ENCODE data around the gene ORC3. TPM values are rescaled to one million over a fixed set of nuclear protein-coding genes. Genes with fewer than 3 reads are reported as not detected.

ORC3 gene
- total RNA-seq, 3 donors from 2014 or later (not counting 1 experiment from before 2014, with no cell fraction given): 13.1 to 13.4 (median 13.3) TPM

GRCh38 chr6:87671555-87672029, 81.7 kb downstream of the ORC3 start:
- 73% methylated on average over 5 of the region's 6 CpGs for WGBS (ENCODE audit: insufficient coverage)
- Mint-ChIP-seq H3K4me1 (peaks cover 13 to 20% of the 10 kb centered on the region in 2 donors), H3K4me3 (no peak overlapping the region), H3K27me3 (ENCODE audit: low read depth in 2 of 2) (no peaks in the 10 kb centered on the region), H3K36me3 (no peaks in the 10 kb centered on the region), H3K27ac (peak overlapping the region; percentile 77 to 78), H3K9me3 (no peaks in the 10 kb centered on the region)
- no peak for DNase-seq
- Histone ChIP-seq H3K9me3 (ENCODE audit: control insufficient read depth, insufficient read depth, low read length) (no peaks in the 10 kb centered on the region), H3K4me1 (ENCODE audit: control insufficient read depth, insufficient read depth, low read length) (peaks cover 6% of the 10 kb centered on the region), H3K27me3 (ENCODE audit: control insufficient read depth, insufficient read depth, low read length) (no peaks in the 10 kb centered on the region), H3K36me3 (ENCODE audit: control insufficient read depth, insufficient read depth, low read length) (peaks cover 27% of the 10 kb centered on the region), H3K4me3 (ENCODE audit: low read length) (no peak overlapping the region), H3K27ac (ENCODE audit: low read length) (no peak overlapping the region)
- ATAC-seq: no peak
- TF ChIP-seq CTCF (IDR thresholded peaks at IDR 0.05): no peak
- intact Hi-C loops (cut with micrococcal nuclease): no loop called here

- no peak overlapping the region for H3K4me3 ChIP-seq (ENCODE audit: low read length)
- H3K27me3 ChIP-seq (ENCODE audit: control insufficient read depth, insufficient read depth, low read length): no peaks in the 10 kb centered on the region
- Mint-ChIP-seq H3K9me3 (no peaks in the 10 kb centered on the region), H3K4me3 (no peak overlapping the region), H3K36me3 (no peaks in the 10 kb centered on the region), H3K27me3 (ENCODE audit: low read depth in 2 of 2) (no peaks in the 10 kb centered on the region), H3K27ac (peak overlapping the region; percentile 77 to 78), H3K4me1 (peaks cover 16 to 23% of the 10 kb centered on the region in 2 donors)
- TF ChIP-seq CTCF (IDR thresholded peaks at IDR 0.05): no peak
- H3K4me1 ChIP-seq (ENCODE audit: control insufficient read depth, insufficient read depth, low read length): peaks cover 6% of the 10 kb centered on the region
- WGBS (ENCODE audit: insufficient coverage): 90% methylated on average over 1 of the region's 2 CpGs
- no peak overlapping the region for H3K27ac ChIP-seq (ENCODE audit: low read length)
- H3K36me3 ChIP-seq (ENCODE audit: control insufficient read depth, insufficient read depth, low read length): peaks cover 30% of the 10 kb centered on the region
- intact Hi-C loops (cut with micrococcal nuclease): no loop called here
- no peak for DNase-seq
- H3K9me3 ChIP-seq (ENCODE audit: control insufficient read depth, insufficient read depth, low read length): no peaks in the 10 kb centered on the region
- ATAC-seq: no peak
Measured at GRCh38 chr6:87672641-87673040, 82.7 kb downstream of the ORC3 start.

DNA sequence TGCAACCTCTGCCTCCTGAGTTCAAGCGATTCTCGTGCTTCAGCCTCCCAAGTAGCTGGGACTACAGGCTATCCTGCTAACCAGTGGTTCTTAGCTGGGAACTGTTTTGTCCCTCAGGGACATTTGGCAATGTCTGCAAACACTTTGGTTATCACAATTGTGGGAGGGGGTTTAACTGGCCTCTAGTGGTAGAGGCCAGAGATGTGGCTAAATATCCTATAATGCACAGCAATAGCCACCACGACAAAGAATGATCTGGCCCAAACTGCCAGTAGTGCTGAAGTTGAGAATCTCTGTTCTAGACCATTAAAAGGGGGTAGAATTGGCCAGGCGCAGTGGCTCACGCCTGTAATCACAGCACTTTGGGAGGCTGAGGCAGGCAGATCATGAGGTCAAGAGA, 83.3 kb downstream of the ORC3 start:
- no peak for ATAC-seq

More for the DNA sequence above, 83.3 kb downstream of the ORC3 start:
- no peaks in the 10 kb centered on the region for H3K27me3 Mint-ChIP-seq (ENCODE audit: low read depth in 2 of 2)
- DNase-seq: no peak
- Histone ChIP-seq H3K9me3 (ENCODE audit: control insufficient read depth, insufficient read depth, low read length) (no peaks in the 10 kb centered on the region), H3K27ac (ENCODE audit: low read length) (no peak overlapping the region), H3K4me3 (ENCODE audit: low read length) (no peak overlapping the region), H3K36me3 (ENCODE audit: control insufficient read depth, insufficient read depth, low read length) (peaks cover 33% of the 10 kb centered on the region), H3K4me1 (ENCODE audit: control insufficient read depth, insufficient read depth, low read length) (peaks cover 6% of the 10 kb centered on the region), H3K27me3 (ENCODE audit: control insufficient read depth, insufficient read depth, low read length) (no peaks in the 10 kb centered on the region)
- no peak overlapping the region for H3K4me3 Mint-ChIP-seq
- H3K27ac Mint-ChIP-seq: no peak overlapping the region
- H3K4me1 Mint-ChIP-seq: peaks cover 20 to 27% of the 10 kb centered on the region in 2 donors
- no peak for TF ChIP-seq CTCF (IDR thresholded peaks at IDR 0.05)
- WGBS (ENCODE audit: insufficient coverage): 98% methylated on average over 5 of the region's 5 CpGs
- no peaks in the 10 kb centered on the region for H3K36me3 Mint-ChIP-seq
- intact Hi-C loops (cut with micrococcal nuclease): no loop called here
- H3K9me3 Mint-ChIP-seq: no peaks in the 10 kb centered on the region

All from natural killer cell (primary cell).